ENCODE results near the gene GREB1L.
"Not testable (repeated sequence)": the region's sequence is repeated elsewhere in the genome, so short reads cannot be mapped to it uniquely, and the experiment has no call there.

GREB1L gene

GRCh38 chr18:21265971-21266673 lies 24.1 kb downstream of the GREB1L start:
- no peak for ATAC-seq

- ATAC-seq, result no peak
These were observed 25.4 kb downstream of the GREB1L start for GRCh38 chr18:21267400-21267799.

GRCh38 chr18:21269349-21269748 lies 27.3 kb downstream of the GREB1L start:
- ATAC-seq, result no peak

GRCh38 chr18:21270453-21270852 lies 28.4 kb downstream of the GREB1L start:
- ATAC-seq, result no peak

- ATAC-seq, result no peak
These were observed 30.1 kb downstream of the GREB1L start for GRCh38 chr18:21272016-21272579.

- no peak for ATAC-seq
These were observed 31.5 kb downstream of the GREB1L start for GRCh38 chr18:21273568-21273967.

GRCh38 chr18:21275645-21276044 lies 33.6 kb downstream of the GREB1L start:
- ATAC-seq, result no peak

- no peak for ATAC-seq
These were observed 35.5 kb downstream of the GREB1L start for GRCh38 chr18:21277578-21277977.

GRCh38 chr18:21278218-21278617 lies 36.2 kb downstream of the GREB1L start:
- not testable (repeated sequence) for ATAC-seq

GRCh38 chr18:21281603-21282002 lies 39.6 kb downstream of the GREB1L start:
- no peak for ATAC-seq

GRCh38 chr18:21284540-21284939 lies 42.5 kb downstream of the GREB1L start:
- ATAC-seq, result no peak

GRCh38 chr18:21289827-21290226 lies 47.8 kb downstream of the GREB1L start:
- no peak for ATAC-seq

- no peak for ATAC-seq
These were observed 49.1 kb downstream of the GREB1L start for GRCh38 chr18:21291106-21291505.

GRCh38 chr18:21293479-21293878 lies 51.4 kb downstream of the GREB1L start:
- no peak for ATAC-seq

- no peak for ATAC-seq
These were observed 53.1 kb downstream of the GREB1L start for GRCh38 chr18:21295101-21295500.

- no peak for ATAC-seq
These were observed 54.0 kb downstream of the GREB1L start for GRCh38 chr18:21296045-21296444.

- no peak for ATAC-seq
These were observed 56.3 kb downstream of the GREB1L start for GRCh38 chr18:21298351-21298750.

- no peak for ATAC-seq
These were observed 58.2 kb downstream of the GREB1L start for GRCh38 chr18:21300035-21300907.

GRCh38 chr18:21300908-21301200 lies 58.8 kb downstream of the GREB1L start:
- no peak for ATAC-seq

GRCh38 chr18:21303445-21303844 lies 61.4 kb downstream of the GREB1L start:
- ATAC-seq, result no peak

GRCh38 chr18:21303895-21304294 lies 61.9 kb downstream of the GREB1L start:
- ATAC-seq, result no peak

- no peak for ATAC-seq
These were observed 63.6 kb downstream of the GREB1L start for GRCh38 chr18:21305621-21306020.

GRCh38 chr18:21306368-21306767 lies 64.3 kb downstream of the GREB1L start:
- ATAC-seq, result no peak

GRCh38 chr18:21307578-21307977 lies 65.5 kb downstream of the GREB1L start:
- ATAC-seq, result no peak

Data from activated CD4-positive, CD25-positive, alpha-beta regulatory T cell treated with anti-CD3 and anti-CD28 coated beads, Interleukin-2, amount 50 U/mL, for 24 hours (primary cell).